SU-DHL-6 (cell line): ENCODE results near the gene C15orf61.

ENCODE experiments used
- H2AFZ ChIP-seq: fragments of 200-600 bp; sonication (generic); 2 replicates; pipeline ENCODE4 v1.6.1; 2014; ENCODE audit warnings: low read depth, mild to moderate bottlenecking, moderate library complexity, mixed read lengths, antibody characterized with exemption, low read length; ENCODE audit not compliant: severe bottlenecking
- H3F3A ChIP-seq: fragments of 200-600 bp; shearing (Covaris generic); 2 replicates; pipeline ENCODE4 v1.6.0; 2016; ENCODE audit warnings: antibody characterized with exemption, mild to moderate bottlenecking; ENCODE audit not compliant: insufficient read depth
- H3K27ac ChIP-seq: fragments of 200-600 bp; sonication (generic); 2 replicates; pipeline ENCODE4 v1.5.1; 2016; ENCODE audit warnings: low read depth, mild to moderate bottlenecking, low read length, moderate library complexity, mixed read lengths
- H3K27me3 ChIP-seq: fragments of 200-600 bp; sonication (generic), shearing (Covaris generic); 2 replicates; pipeline ENCODE4 v1.6.0; 2014; ENCODE audit warnings: mild to moderate bottlenecking, low read length
- H3K36me3 ChIP-seq: fragments of 200-600 bp; sonication (generic); 2 replicates; pipeline ENCODE4 v1.6.1; 2014; ENCODE audit warnings: mild to moderate bottlenecking, low read length, mixed read lengths
- H3K4me2 ChIP-seq: fragments of 300-600, 200-600 bp; shearing (Covaris generic), sonication (generic); 2 replicates; pipeline ENCODE4 v1.6.0; 2014; ENCODE audit warnings: low read length, low read depth, mild to moderate bottlenecking; ENCODE audit not compliant: poor library complexity, severe bottlenecking
- H3K4me3 ChIP-seq: fragments of 200-600 bp; sonication (generic); 2 replicates; pipeline ENCODE4 v1.5.1; 2014; ENCODE audit warnings: antibody characterized with exemption, low read length, mild to moderate bottlenecking, mixed read lengths; ENCODE audit not compliant: insufficient read depth, poor library complexity, severe bottlenecking
- H3K79me2 ChIP-seq: fragments of 200-600 bp; sonication (generic); 2 replicates; pipeline ENCODE4 v1.6.1; 2014; ENCODE audit warnings: mild to moderate bottlenecking, low read length, moderate library complexity; ENCODE audit not compliant: insufficient read depth
- H3K9ac ChIP-seq: fragments of 200-600 bp; sonication (generic); 2 replicates; pipeline ENCODE4 v1.7.0; 2014; ENCODE audit warnings: mild to moderate bottlenecking, low read length
- H3K9me2 ChIP-seq: fragments of 200-600 bp; sonication (generic); replicated peaks from 2 replicates; pipeline ENCODE4 v1.6.1; 2014; ENCODE audit warnings: low read length; ENCODE audit not compliant: insufficient read depth
- H3K9me3 ChIP-seq: fragments of 200-600 bp; sonication (generic); 2 replicates; pipeline ENCODE4 v1.6.1; 2014; ENCODE audit warnings: low read length, mixed read lengths; ENCODE audit not compliant: insufficient read depth
- H4K20me1 ChIP-seq: fragments of 200-600 bp; sonication (generic); 2 replicates; pipeline ENCODE4 v1.6.1; 2014; ENCODE audit warnings: low read depth, mild to moderate bottlenecking, antibody characterized with exemption, low read length, moderate library complexity, mixed read lengths
- CTCF ChIP-seq: fragments of 200-600 bp; sonication (generic); IDR thresholded peaks from one replicate; pipeline ENCODE4 v1.5.1; 2017; ENCODE audit warnings: antibody characterized with exemption, mild to moderate bottlenecking, low read length, moderate library complexity; ENCODE audit not compliant: insufficient read depth, poor library complexity, severe bottlenecking
- EZH2phosphoT487 ChIP-seq: fragments of 200-600 bp; sonication (generic), shearing (Covaris generic); conservative IDR thresholded peaks from 2 replicates; pipeline ENCODE4 v1.6.1; 2018; ENCODE audit warnings: mild to moderate bottlenecking, antibody characterized with exemption, low read length, moderate library complexity, mixed read lengths

The C15orf61 gene

GRCh38 chr15:67520321-67521028 lies 456 bp upstream of the C15orf61 start:
- no peaks in the 10 kb centered on the region for H3K9me3 ChIP-seq
- H3K9ac ChIP-seq = peak overlapping the region; percentile 97
- H3K79me2 ChIP-seq = peaks cover 43% of the 10 kb centered on the region
- no peaks in the 10 kb centered on the region for H3K27me3 ChIP-seq
- H3K27ac ChIP-seq = peak overlapping the region; percentile 84
- H3F3A ChIP-seq = peaks cover 5% of the 10 kb centered on the region; the same call in 1 of the 2 replicates
- H3K36me3 ChIP-seq = no peaks in the 10 kb centered on the region
- H4K20me1 ChIP-seq = no peaks in the 10 kb centered on the region
- H3K9me2 ChIP-seq = no peaks in the 10 kb centered on the region
- H3K4me2 ChIP-seq = peak overlapping the region; percentile 98
- peak overlapping the region; percentile 94 for H3K4me3 ChIP-seq
- H2AFZ ChIP-seq = peak overlapping the region; percentile 96
- no peak for TF ChIP-seq EZH2phosphoT487
- TF ChIP-seq CTCF = no peak

- Histone ChIP-seq H3K4me2 (peak overlapping the region; percentile 98), H3K79me2 (peaks cover 52% of the 10 kb centered on the region), H3K4me3 (peak overlapping the region; percentile 94), H3K9ac (peak overlapping the region; percentile 97), H3F3A (peaks cover 5% of the 10 kb centered on the region; the same call in 1 of the 2 replicates), H3K27me3 (no peaks in the 10 kb centered on the region), H3K36me3 (peaks cover 8% of the 10 kb centered on the region; the same call in 1 of the 2 replicates), H4K20me1 (no peaks in the 10 kb centered on the region), H3K9me3 (no peaks in the 10 kb centered on the region), H2AFZ (peak overlapping the region; percentile 89), H3K27ac (peak overlapping the region; percentile 84), H3K9me2 (no peaks in the 10 kb centered on the region)
- TF ChIP-seq EZH2phosphoT487 (no peak), CTCF (no peak)
Measured at GRCh38 chr15:67521783-67522568, 1.0 kb downstream of the C15orf61 start.

- Histone ChIP-seq H3K36me3 (peaks cover 16% of the 10 kb centered on the region; the same call in 1 of the 2 replicates), H3K9me3 (no peaks in the 10 kb centered on the region), H3K9me2 (no peaks in the 10 kb centered on the region), H3K27me3 (no peaks in the 10 kb centered on the region), H3K4me3 (no peak overlapping the region), H3K79me2 (peaks cover 52% of the 10 kb centered on the region), H3K9ac (peak overlapping the region; percentile 97; the same call in 1 of the 2 replicates), H3K4me2 (peak overlapping the region; percentile 98), H3F3A (peaks cover 5% of the 10 kb centered on the region; the same call in 1 of the 2 replicates), H4K20me1 (no peaks in the 10 kb centered on the region), H3K27ac (no peak overlapping the region), H2AFZ (no peak overlapping the region)
- no peak for TF ChIP-seq EZH2phosphoT487
Measured at GRCh38 chr15:67523330-67523729, 2.4 kb downstream of the C15orf61 start.
